GM21390 (cell line): ENCODE measurements around the gene BST1.

ENCODE experiments used
- ATAC-seq: cut with Tn5 transposase; IDR thresholded peaks from one replicate; pipeline ENCODE4 v1.9.1; 2021; ENCODE audit not compliant: unreplicated experiment

BST1 gene, protein sequence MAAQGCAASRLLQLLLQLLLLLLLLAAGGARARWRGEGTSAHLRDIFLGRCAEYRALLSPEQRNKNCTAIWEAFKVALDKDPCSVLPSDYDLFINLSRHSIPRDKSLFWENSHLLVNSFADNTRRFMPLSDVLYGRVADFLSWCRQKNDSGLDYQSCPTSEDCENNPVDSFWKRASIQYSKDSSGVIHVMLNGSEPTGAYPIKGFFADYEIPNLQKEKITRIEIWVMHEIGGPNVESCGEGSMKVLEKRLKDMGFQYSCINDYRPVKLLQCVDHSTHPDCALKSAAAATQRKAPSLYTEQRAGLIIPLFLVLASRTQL

DNA sequence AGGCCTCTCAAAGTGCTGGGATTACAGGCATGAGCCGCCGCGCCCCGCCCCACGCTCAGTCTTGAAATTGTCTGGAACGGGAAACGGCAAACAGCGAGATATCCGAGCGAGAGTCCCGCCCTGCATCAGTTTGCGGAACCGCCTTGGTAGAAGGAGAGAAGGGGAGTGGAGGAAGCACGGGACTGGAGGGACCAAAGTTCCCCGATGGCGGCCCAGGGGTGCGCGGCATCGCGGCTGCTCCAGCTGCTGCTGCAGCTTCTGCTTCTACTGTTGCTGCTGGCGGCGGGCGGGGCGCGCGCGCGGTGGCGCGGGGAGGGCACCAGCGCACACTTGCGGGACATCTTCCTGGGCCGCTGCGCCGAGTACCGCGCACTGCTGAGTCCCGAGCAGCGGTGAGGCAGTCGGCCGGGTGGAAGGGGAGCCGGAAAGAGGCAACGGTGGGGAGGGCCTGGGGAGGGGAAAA is at the start of gene BST1:
Gene BST1 (plus strand): TSS at position 125 of the 463 bp plus-strand sequence. CDS start 80 bp downstream, at position 205.
- peak; percentile 87 for ATAC-seq

DNA sequence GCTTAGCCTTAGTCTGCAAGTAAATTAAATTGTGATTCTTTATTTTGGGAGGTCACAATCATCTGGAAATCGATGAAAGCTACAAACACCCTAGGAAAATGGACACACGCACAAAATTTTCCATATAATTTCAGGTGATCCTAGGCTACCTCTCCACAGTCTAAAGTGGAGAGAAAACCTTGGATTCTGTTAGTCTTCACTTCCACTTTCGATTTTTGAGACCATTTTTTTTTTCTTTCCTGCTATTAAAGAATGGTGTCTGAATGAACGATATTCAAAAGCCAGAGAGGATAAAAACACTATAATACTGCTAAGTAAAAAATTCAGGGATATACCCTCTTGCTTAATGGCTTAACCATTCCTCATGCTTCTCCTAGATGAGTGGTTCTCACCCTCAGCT is 49.4 kb upstream of the BST1 start:
- no peak for ATAC-seq

DNA sequence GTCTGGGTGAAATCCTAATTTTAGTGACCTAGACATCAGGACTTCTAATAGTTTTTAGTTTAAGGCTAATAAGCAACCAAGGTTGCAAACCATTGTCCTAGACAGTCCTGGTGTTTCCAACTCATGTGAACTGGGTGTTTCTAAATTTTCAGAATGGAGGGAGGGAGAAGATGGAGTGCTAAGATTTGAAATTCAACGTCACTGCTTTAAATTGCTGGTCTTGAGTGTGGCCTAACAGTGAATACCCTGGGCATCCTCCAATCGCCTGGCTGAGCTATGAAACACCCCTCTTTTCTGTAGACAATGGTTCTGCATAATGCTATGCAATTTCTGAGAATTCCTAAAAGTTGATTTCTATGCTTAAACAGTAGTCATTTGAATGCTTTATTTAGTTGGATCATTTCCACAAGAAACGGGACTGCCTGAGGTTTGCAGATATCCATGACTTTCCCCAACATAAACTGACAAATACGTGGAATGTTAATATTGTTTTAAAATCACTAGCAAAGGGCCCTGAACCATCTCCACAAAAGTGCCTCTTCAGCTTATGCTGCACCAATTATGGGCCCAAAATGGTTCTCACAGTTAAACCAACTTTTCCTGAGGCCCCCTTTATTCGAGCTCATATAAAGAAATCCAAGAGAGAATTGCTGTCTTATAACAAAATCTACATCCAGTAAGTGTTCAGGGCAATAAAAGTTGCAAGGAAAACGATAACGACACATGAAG is 48.8 kb upstream of the BST1 start:
- ATAC-seq = peak; percentile 27

DNA sequence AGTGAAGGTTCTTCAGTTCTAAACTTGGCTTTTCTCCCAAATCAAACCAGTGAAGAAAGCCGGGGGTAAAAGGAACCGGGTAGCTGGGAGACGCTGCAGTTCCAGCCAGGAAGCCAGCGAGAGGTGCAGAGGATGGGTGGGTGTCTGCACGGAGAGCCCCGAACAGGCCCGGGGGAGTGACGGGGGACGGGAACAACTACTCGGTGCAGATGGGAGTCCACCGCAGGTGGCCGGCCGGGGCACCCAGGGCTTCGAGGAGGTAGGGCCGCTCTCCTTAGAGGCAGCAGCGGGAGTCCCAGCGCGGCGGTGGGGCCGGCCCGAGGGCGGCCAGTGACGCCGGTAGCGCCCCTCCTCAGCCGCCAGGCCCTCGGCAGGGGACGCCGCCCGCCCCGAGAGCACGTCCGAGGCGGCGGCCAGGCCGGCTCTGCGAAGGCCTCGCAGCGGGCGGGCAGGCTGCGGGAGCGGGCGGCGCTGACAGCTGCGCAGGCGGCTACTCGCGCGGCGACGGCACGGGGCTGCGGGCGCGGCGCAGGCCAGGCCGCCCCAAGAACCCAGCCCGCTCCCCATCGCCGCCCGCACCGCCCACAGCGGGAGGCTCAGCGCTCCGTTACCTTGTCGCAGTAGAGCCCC is 48.2 kb upstream of the BST1 start:
- ATAC-seq = peak; percentile 46

DNA sequence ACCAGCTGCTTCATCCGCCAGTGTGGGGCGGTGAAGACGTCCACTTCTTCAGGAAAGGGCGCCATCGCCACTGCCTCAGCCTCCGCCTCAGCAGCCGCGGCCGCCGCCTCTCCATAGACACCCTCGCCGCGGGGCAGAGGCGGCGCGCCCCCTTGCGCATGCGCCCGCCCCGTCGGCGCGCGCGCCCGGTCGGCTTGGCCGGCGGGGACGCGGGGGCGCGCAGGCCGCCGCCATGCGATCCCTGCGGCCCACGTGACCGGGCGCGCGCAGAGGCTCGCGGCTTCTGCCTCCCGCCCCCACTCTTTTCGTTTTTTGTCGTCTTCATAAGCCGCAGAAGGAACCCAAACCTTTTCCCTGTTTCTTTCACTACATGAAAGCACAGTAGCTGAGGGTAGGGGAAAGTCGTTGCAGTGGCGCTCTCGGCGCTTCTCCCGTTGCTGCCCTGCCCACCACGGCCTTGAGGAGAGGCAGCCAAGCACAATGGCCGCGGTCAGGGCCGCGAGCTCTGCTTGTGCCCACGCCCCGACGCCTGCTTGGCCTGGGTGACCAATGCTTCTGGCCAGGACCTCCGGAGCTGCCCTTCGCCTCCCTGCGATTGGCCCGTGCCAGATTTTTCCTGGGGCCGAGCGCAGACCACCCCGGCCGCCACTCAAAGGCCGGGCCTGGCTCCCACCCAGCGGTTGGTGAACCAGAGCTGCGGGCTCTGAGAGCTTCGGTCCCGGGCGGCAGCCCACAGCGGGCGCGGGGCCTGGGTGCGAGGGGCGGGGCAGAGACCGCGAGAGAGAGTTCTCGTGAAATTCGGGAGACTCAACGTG is 47.4 kb upstream of the BST1 start, which contains the start of gene FBXL5:
Gene FBXL5 (minus strand): TSS at position 135 of the 815 bp plus-strand sequence. CDS start 70 bp downstream, at position 65.
- ATAC-seq = peak; percentile 71

DNA sequence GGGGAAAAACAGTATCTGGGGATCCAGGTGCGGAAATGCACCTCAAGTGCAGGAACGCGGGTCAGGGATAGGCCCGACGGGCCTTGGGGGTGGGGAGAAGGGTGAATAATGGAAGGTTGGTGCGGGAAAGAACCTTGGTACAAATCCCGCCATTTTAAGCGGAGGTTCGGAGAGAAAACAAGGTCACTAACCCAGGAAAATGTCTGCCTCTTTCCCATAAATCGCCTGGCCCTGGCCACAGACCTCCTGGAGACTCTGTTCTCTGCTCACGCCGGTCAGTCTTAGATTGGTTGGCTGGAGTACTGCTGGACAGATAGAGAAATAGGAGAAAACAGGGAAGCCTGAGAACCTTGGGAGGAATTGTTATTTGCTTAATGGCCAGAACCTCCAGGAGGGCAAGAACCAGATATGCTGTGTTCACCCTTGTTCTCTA is 46.8 kb upstream of the BST1 start:
- ATAC-seq = no peak

DNA sequence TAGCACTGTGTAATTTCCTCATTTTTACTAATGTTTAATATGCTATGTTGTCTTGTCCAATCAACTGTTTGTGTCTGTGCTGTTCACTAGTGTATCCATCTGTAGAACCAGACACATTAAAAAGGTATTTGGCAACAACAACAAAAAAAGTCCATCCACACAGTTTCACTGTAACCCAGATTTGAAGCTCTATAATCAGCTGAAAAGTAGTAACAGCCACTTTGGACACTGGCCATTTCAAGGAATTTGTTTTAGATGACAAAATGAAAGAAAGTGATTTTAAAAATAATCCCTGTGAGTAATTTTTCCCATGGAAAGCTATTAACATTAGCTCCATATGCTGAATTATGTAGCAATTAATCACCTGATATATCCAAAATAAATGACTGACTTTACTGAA is 45.5 kb upstream of the BST1 start:
- no peak for ATAC-seq

DNA sequence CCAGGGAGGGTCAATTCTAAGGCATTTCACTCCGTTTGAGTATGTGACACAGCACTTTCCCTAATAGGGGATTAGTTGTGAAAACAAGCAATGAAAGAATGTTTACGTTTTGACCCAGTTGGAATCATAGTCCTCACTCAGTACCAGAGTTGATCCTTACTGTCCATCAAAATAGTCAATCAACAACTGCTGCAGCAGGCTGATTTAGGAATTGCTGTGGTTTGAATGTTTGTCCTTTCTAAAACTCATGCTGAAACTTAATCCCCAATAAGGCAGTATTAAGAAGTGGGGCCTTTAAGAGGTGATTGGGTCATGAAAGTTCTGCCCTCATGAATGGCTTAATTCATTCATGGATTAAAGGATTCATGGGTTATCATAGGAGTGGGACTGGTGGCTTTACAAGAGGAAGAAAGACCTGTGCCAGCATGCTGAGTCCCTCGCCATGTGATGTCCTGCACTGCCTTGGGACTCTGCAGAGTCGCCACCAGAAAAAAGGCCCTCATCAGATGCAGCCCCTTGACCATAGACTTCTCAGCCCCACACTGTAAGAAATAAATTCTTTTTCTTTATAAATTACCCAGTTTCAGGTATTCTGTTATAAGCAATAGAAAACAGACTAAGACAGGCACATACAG is 44.6 kb upstream of the BST1 start:
- no peak for ATAC-seq

DNA sequence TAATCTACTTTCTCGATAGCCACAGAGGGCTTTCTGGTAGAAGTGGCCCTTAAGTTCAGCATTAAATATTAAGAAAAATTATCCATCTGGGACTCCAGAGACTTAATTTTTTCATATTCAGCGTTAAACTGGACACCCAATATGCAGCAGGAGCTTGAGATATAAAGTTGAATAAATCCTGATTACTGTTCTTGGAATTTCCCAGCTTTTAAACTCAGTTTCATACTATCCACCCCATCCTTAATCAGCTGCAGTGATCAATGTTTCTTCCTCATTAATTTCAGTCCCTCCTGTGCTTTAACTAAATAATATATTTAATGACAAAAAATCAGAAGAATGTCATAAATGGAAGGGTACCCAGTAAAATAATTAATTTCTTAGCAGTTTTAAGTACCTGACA is 44.1 kb upstream of the BST1 start:
- ATAC-seq = no peak

DNA sequence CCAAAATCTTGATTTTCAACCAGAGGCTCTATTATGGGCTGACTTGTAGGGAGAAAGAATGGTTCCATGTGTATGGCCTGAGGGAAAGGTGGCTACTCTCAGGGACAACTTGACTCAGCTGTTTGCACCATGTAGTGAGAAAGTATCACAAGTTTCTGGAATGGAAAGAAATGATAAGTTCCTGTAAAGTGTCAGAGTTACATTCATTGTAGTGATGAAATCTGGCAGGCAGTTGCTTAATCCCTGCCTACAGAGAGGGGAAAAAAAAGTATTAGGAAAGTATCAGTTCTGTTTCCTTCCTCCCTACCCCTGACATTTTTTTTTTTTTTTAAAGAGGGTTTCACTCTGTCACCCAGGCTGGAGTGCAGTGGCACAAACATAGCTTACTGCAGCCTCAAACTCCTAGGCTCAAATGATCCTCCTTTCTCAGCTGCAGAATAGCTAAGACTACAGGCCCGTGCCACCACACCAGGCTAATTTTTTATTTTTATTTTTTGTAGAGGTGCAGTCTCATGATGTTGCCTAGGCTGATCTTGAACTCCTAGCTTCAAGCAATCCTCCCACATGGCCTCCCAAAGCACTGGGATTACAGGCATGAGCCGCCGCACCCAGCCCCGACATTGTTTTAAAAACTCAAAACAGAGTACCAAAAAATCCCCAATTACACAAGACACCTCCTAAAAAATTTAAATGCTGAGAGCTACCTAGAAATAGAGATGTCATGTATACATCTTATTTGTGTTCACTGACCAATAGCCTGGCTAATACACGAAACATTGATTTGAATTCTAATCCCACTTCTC is 42.9 kb upstream of the BST1 start:
- no peak for ATAC-seq

DNA sequence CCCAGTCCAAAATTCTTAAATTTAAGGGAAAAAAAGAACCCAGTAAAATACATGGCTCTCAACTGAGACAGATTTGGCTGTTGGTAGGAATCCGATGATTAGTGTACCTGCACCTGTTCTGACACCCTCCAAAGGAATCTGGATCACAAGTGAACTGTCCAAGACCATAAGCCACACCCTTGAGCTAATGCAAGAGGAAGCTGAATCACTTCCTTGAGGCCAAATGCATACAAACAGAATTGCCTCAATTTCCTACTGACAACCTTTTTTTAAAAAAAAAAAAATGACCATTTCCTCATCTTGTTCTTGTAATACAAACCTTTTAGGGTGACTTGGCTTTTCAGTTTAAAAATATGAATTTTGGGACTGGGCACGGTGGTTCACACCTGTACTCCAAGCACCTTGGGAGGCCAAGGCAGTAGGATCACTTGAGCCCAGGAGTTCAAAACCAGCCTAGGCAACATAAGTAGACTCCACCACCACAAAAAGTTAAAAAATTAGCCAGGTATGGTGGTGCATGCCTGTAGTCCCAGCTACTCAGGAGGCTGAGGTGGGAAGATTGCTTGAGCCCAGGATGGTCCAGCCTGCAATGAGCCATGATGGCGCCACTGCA is 37.0 kb upstream of the BST1 start:
- no peak for ATAC-seq

DNA sequence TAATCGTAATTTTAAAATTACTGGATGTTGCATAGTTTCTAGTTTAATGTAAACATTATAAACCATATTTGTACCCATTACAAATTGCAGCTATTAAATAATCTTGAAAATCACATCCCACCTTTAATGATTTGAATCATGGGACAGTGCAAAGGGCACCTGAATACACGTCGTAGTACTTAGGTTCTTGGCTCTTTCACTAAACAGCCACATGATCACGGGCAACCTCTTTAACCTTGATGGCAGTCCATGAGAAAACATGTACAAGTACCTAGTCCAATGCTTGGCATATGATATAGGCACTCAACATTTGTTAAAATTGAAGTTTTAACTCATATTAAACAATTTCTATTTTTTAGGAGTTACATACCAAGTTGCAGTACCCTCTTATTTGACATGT is 35.9 kb upstream of the BST1 start:
- no peak for ATAC-seq

DNA sequence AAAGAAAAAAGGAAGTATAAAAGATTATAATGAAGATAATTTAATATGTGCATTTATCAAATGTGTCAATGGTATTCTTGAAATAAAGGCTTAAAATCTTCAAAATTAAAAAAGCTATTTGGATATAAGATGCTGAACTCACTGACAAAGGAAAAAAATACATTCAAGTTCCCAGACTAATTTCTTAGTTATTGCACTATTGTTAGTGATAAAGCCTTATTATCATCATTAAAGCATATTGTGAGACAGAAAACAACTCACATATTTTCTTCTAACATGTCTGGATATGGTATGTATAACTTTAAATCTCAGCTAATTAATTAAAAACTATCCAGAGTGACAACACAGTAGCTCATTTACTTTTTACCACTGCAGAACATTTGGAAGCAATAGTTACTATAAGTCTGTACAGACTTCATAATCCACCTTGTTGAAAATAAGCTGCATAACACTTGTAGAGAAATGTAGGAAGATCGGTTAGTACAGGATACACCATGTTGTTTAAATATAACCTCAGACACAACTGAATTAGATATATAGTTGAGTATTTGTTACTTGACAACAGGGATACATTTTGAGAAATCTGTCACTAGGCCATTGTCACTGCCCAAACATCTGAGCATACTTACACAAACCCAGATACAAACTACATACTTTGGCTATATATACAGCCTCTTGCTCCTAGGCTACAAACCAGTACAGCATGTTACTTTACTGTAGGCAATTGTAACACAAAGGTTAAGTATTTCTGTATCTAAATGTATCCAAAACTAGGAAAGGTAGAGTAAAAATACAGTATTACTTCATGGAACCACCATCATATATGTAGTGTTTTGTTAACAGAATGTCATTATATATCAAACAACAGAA is 34.1 kb upstream of the BST1 start:
- no peak for ATAC-seq

DNA sequence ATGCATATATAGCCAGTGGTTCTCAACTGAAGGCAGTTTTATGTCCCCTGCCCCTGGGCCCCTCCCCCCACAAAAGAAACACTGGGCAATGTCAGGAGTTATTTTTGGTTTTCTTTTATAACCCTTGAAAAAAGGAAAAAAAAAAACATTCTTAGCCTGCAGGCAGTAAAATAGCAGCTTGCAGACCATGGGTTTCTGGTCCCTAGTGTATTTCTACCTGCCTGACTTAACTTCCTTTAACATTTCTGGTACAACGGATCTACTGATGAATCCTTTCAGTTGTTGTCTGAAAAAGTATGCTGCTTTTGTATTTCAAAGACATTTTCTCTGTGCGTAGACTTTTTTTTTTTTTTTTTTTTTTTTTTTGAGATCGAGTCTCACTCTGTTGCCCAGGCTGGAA is 32.3 kb upstream of the BST1 start:
- no peak for ATAC-seq

DNA sequence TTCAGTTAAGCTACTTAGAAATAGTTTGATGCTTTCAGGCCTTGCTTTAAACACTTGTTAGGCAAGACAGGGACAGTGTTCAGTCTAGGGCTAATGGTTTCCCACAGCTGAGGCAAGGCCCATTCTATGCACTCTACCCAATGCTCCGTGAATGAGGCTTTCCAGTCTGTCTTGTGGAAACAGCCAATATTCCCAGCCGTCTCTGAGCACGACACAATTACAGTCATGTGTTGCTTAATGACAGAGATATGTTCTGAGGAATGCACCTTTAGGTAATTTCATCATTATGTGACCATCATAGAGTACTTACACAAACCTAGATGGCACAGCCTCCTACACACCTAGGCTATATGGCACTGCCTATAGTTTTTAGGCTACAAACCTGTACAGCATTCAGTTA is 30.8 kb upstream of the BST1 start:
- ATAC-seq = no peak

DNA sequence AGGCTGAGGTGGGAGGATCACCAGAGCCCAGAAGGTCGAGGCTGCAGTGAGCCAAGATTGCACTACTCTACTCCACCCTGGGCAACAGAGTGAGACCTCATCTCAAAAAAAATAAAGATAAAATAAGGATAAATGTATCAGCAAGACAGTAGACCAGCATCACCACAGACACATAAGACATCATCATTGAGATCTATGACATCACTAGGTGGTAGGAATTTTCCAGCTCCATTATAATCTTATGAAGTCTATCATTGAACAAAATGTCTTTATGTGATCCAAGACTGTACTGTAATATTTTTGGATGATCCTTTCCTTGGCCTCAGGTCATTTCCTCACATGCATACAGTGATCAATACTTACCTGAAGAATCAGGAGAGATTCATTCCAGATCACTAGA is 29.5 kb upstream of the BST1 start:
- ATAC-seq = no peak

DNA sequence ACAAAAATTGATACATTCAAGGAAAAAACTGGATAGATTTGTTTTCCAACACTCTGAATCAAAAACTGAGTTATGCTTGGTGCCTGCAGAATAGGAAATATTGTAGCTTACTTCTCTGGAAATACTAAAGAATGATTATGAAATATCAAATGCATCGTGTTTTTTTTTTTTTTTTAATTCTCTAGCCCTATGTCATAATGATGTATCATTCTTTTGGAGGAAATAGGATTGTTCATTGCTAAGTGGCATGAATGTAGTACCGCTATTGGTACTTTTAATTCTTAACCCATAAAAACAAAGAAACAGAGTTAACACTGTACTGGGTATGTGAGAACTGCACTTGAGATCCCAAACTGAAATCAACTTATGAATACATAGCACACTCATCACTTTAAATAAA is 28.8 kb upstream of the BST1 start:
- no peak for ATAC-seq

DNA sequence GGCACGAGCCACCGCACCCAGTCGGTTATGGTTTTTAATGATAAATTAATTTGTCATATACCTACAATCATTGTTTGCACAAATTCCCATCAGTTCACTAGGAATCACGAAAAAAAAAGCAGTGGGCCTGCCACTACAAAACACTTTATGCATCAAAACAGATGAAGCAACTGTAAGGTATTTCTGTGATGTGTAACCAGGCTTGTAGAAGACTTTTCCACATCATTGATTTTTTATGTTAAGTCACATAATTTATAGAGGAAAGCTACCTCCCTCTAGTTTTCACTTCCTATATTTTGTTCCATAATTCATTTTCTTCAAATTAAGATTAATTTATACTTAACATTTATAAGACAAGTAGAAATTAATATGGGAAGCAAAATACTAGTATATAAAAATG is 27.9 kb upstream of the BST1 start:
- ATAC-seq = no peak
